Caco-2 (cell line): ENCODE measurements around the gene TFAP2E. TPM values are rescaled to one million over a fixed set of nuclear protein-coding genes. Genes with fewer than 3 reads are reported as not detected.
A peak's percentile ranks its signal among the peaks of the same experiment; 100 is the strongest.

Source experiments
- BruUV-seq: library from RNA; stranded (reverse); fragments of 400-500 nt; replicated peaks from 2 replicates; lab custom pipeline; 2021; lab: Mats Ljungman, UMichigan
- CTCF ChIA-PET: fragments of 300-600 bp; sonication (Branson Sonifier 250); formaldehyde crosslinking; loops from one replicate; lab custom pipeline; 2022; ENCODE audit warnings: antibody characterized with exemption; lab: Charles Lee
- POLR2A ChIA-PET: fragments of 300-600 bp; sonication (Branson Sonifier 250); formaldehyde crosslinking; loops from one replicate; lab custom pipeline; 2022; ENCODE audit warnings: antibody characterized with exemption; lab: Charles Lee
- DNase-seq, 2 experiments: peaks; one replicate each; pipeline versions ENCODE4 v3.0.0 to v3.0.0-alpha.2; 2020 to 2022
- H3K27me3 ChIP-seq: replicated peaks from 2 replicates; pipeline ENCODE4 v1.6.0; 2011; ENCODE audit warnings: low read length; ENCODE audit not compliant: control insufficient read depth, insufficient read depth
- H3K36me3 ChIP-seq: 2 replicates; pipeline ENCODE4 v1.5.1; 2011; ENCODE audit warnings: low read length; ENCODE audit not compliant: control insufficient read depth, insufficient read depth
- H3K4me1 ChIP-seq: fragments of 250-450 bp; sonication (Bioruptor Pico); 2 replicates; pipeline ENCODE4 v1.5.1; 2020; ENCODE audit warnings: mild to moderate bottlenecking
- H3K4me3 ChIP-seq: 2 replicates; pipeline ENCODE4 v1.5.1; 2011; ENCODE audit warnings: low read depth, mild to moderate bottlenecking, control low read depth, low read length
- H3K9me3 ChIP-seq: fragments of 250-450 bp; sonication (Bioruptor Pico); 2 replicates; pipeline ENCODE4 v1.5.1; 2020; ENCODE audit warnings: mild to moderate bottlenecking, moderate library complexity
- H3K27ac Mint-ChIP-seq: one replicate; pipeline ENCODE4 v1.8.0; 2022; ENCODE audit warnings: mixed read lengths; ENCODE audit not compliant: unreplicated experiment
- H3K27me3 Mint-ChIP-seq: one replicate; pipeline ENCODE4 v1.8.0; 2022; ENCODE audit warnings: mixed read lengths; ENCODE audit not compliant: insufficient read depth, unreplicated experiment
- H3K36me3 Mint-ChIP-seq: one replicate; pipeline ENCODE4 v1.8.0; 2022; ENCODE audit warnings: mild to moderate bottlenecking, mixed read lengths; ENCODE audit not compliant: insufficient read depth, unreplicated experiment
- H3K4me1 Mint-ChIP-seq: one replicate; pipeline ENCODE4 v1.8.0; 2022; ENCODE audit warnings: low read depth, mixed read lengths; ENCODE audit not compliant: unreplicated experiment
- H3K4me3 Mint-ChIP-seq: one replicate; pipeline ENCODE4 v1.8.0; 2022; ENCODE audit warnings: mild to moderate bottlenecking, moderate library complexity, mixed read lengths; ENCODE audit not compliant: unreplicated experiment
- H3K9me3 Mint-ChIP-seq: one replicate; pipeline ENCODE4 v1.8.0; 2022; ENCODE audit warnings: mixed read lengths; ENCODE audit not compliant: unreplicated experiment
- intact Hi-C: fragments of 100-400 bp; cut with micrococcal nuclease; formaldehyde crosslinking; loops from one replicate; pipeline ENCODE4 v1.10.0; 2022; ENCODE audit not compliant: unreplicated experiment
- total RNA-seq: library from RNA; stranded (reverse); gene quantifications from 2 replicates; pipeline ENCODE4 v1.2.3, GENCODE V29; 2022
- TF ChIP-seq, protein P1 (sequence below), 2 experiments: fragments of 200-600 bp in 1 of 2; IDR thresholded peaks; 1 replicate in 1 of 2; 2 replicates in 1 of 2; pipeline versions ENCODE4 v1.5.1 to v1.8.0; 2011 to 2022; ENCODE audit warnings: antibody characterized with exemption in 1 of 2, control low read depth in 1 of 2, inconsistent platforms in 1 of 2, low read depth in 1 of 2, low read length in 1 of 2, mild to moderate bottlenecking in 1 of 2, moderate library complexity in 1 of 2; ENCODE audit not compliant: insufficient read depth in 1 of 2, severe bottlenecking in 1 of 2, unreplicated experiment in 1 of 2

TFAP2E gene
- total RNA-seq, 1 experiment from 2014 or later: 3.4 TPM

DNA sequence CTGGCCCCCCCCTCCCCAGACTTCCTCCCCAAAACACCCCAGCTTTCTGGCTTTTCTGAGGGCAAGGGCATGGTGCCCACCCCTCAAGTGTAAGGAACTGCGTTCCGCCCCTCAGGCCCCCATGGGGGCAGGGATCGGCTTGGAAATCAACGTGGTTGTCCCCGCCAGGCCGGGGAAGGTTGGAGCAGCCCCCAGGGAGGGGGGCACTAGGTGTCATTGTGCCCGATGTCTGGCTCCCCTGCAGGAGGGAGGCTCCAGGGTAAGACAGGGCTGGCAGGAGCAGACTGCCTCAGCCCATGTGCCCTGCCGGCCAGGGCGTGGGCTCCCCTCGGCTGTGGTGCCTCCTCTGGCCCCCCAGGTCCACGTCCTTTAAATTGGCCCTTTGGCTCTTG is 7.4 kb upstream of the TFAP2E start:
- CTCF ChIA-PET: interaction anchor here (1.8 to 2.0 kb wide), 2 partner anchors 114 to 149 kb away, joined by 4 to 24 read pairs; no protein-coding TSS in a partner anchor
- Mint-ChIP-seq H3K4me3 (no peak overlapping the region), H3K4me1 (peaks cover 8% of the 10 kb centered on the region), H3K27ac (no peak overlapping the region), H3K9me3 (no peaks in the 10 kb centered on the region), H3K27me3 (no peaks in the 10 kb centered on the region), H3K36me3 (peaks cover 25% of the 10 kb centered on the region)
- BruUV-seq: no TSS peak
- intact Hi-C loops: no loop called here
- Histone ChIP-seq H3K4me3 (no peak overlapping the region), H3K36me3 (no peaks in the 10 kb centered on the region), H3K4me1 (peaks cover 6% of the 10 kb centered on the region; the same call in 1 of the 2 replicates), H3K27me3 (no peaks in the 10 kb centered on the region), H3K9me3 (no peaks in the 10 kb centered on the region)
- no peak for DNase-seq
- TF ChIP-seq, protein P1, sequence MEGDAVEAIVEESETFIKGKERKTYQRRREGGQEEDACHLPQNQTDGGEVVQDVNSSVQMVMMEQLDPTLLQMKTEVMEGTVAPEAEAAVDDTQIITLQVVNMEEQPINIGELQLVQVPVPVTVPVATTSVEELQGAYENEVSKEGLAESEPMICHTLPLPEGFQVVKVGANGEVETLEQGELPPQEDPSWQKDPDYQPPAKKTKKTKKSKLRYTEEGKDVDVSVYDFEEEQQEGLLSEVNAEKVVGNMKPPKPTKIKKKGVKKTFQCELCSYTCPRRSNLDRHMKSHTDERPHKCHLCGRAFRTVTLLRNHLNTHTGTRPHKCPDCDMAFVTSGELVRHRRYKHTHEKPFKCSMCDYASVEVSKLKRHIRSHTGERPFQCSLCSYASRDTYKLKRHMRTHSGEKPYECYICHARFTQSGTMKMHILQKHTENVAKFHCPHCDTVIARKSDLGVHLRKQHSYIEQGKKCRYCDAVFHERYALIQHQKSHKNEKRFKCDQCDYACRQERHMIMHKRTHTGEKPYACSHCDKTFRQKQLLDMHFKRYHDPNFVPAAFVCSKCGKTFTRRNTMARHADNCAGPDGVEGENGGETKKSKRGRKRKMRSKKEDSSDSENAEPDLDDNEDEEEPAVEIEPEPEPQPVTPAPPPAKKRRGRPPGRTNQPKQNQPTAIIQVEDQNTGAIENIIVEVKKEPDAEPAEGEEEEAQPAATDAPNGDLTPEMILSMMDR (IDR thresholded peaks at IDR 0.05; ENCODE audit: insufficient read depth in 1 of 2, low read depth in 1 of 2, low read length in 1 of 2, severe bottlenecking in 1 of 2, unreplicated experiment in 1 of 2): no peak
- POLR2A ChIA-PET: no interaction called here

DNA sequence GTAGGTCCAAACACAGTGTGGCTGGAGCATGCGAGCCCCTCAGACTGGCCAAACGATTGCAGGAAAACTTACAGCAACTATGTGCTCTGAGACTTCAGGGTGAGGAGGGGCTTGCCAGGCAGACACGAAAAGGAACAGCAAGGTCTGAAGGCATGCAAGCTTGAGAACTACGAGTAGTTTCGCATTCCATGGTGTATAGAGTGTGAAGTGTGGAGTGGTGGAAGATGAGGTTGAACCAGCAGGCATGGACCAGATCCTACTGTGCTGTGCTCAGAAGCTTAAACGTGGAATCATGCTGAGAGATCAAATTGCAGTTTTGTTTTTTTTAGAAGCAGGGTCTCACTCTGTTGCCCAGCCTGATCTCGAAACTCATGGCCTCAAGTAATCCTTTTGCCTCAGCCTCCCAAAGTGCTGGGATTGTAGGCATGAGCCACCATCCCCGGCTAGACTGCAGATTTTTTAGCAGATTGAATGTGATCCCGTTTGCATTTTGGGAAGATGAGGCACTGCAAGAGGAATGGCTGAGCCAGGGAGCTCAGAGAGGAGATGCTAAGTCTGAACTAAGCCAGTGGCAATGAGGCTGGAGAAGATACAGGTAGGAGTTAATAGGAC is 5.1 kb upstream of the TFAP2E start:
- TF ChIP-seq, protein P1 (IDR thresholded peaks at IDR 0.05; ENCODE audit: insufficient read depth in 1 of 2, low read depth in 1 of 2, low read length in 1 of 2, severe bottlenecking in 1 of 2, unreplicated experiment in 1 of 2): no peak
- no peaks in the 10 kb centered on the region for H3K9me3 Mint-ChIP-seq
- H3K4me1 ChIP-seq: peaks cover 6% of the 10 kb centered on the region; the same call in 1 of the 2 replicates
- no TSS peak for BruUV-seq
- H3K27me3 Mint-ChIP-seq: no peaks in the 10 kb centered on the region
- H3K4me3 Mint-ChIP-seq: no peak overlapping the region
- POLR2A ChIA-PET: no interaction called here
- no peak overlapping the region for H3K27ac Mint-ChIP-seq
- no peaks in the 10 kb centered on the region for H3K27me3 ChIP-seq
- H3K36me3 ChIP-seq: no peaks in the 10 kb centered on the region
- DNase-seq: no peak
- H3K9me3 ChIP-seq: no peaks in the 10 kb centered on the region
- intact Hi-C loops: no loop called here
- CTCF ChIA-PET: interaction anchor here (0.6 to 1.4 kb wide), 3 partner anchors 148 to 161 kb away, joined by 3 read pairs; no protein-coding TSS in a partner anchor
- H3K36me3 Mint-ChIP-seq: peaks cover 20% of the 10 kb centered on the region
- no peak overlapping the region for H3K4me3 ChIP-seq
- peaks cover 8% of the 10 kb centered on the region for H3K4me1 Mint-ChIP-seq

DNA sequence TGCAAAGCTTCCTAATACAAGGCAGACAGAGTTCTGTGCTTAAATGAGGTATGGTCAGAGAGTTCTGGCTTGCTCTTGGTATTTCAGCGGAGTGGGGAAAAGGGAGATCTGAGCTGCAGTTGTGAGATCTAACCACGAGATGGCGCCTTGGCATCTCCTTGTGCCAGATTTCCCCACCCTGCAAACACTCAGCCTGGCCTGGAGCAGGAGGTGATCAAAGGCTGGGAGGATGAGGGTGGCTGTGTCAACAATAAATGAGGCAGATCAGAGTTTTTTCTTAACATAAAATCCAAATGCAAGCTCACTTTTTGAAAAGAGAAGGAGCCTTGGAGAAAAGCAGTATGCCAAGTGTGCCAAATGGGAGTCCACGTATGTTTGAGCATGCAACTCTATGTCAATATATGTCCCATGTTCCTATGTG is 4.1 kb upstream of the TFAP2E start:
- CTCF ChIA-PET: interaction anchor here (0.8 to 1.4 kb wide), 7 partner anchors 12 to 201 kb away, joined by 3 to 12 read pairs (median 3); partner anchors contain the start of gene CLSPN
- TF ChIP-seq, protein P1 (IDR thresholded peaks at IDR 0.05; ENCODE audit: insufficient read depth in 1 of 2, low read depth in 1 of 2, low read length in 1 of 2, severe bottlenecking in 1 of 2, unreplicated experiment in 1 of 2): peak; percentile 61 to 68
- BruUV-seq: no TSS peak
- H3K9me3 Mint-ChIP-seq: no peaks in the 10 kb centered on the region
- POLR2A ChIA-PET: interaction anchor here (1.2 kb wide), 1 partner anchor 146 kb away, joined by 3 read pairs; no protein-coding TSS in a partner anchor
- no peak overlapping the region for H3K4me3 Mint-ChIP-seq
- H3K27me3 Mint-ChIP-seq: no peaks in the 10 kb centered on the region
- Histone ChIP-seq H3K36me3 (no peaks in the 10 kb centered on the region), H3K9me3 (no peaks in the 10 kb centered on the region), H3K4me3 (no peak overlapping the region), H3K4me1 (peaks cover 6% of the 10 kb centered on the region; the same call in 1 of the 2 replicates), H3K27me3 (no peaks in the 10 kb centered on the region)
- DNase-seq: peak; percentile 54 to 61
- peaks cover 19% of the 10 kb centered on the region for H3K36me3 Mint-ChIP-seq
- peaks cover 8% of the 10 kb centered on the region for H3K4me1 Mint-ChIP-seq
- intact Hi-C loops: loop anchor here (1.0 kb wide), 3 partner anchors 146 to 205 kb away; partner anchors contain the start of gene CLSPN
- no peak overlapping the region for H3K27ac Mint-ChIP-seq
